HG03135 (cell line): ENCODE results near the gene RPF1.
A peak's percentile ranks its signal among the peaks of the same experiment; 100 is the strongest.
"Not testable (repeated sequence)": the region's sequence is repeated elsewhere in the genome, so short reads cannot be mapped to it uniquely, and the experiment has no call there.

Source experiments
- ATAC-seq: cut with Tn5 transposase; IDR thresholded peaks from one replicate; pipeline ENCODE4 v1.9.1; 2021; ENCODE audit warnings: mild to moderate bottlenecking, moderate library complexity; ENCODE audit not compliant: unreplicated experiment

The RPF1 gene, protein sequence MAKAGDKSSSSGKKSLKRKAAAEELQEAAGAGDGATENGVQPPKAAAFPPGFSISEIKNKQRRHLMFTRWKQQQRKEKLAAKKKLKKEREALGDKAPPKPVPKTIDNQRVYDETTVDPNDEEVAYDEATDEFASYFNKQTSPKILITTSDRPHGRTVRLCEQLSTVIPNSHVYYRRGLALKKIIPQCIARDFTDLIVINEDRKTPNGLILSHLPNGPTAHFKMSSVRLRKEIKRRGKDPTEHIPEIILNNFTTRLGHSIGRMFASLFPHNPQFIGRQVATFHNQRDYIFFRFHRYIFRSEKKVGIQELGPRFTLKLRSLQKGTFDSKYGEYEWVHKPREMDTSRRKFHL

GRCh38 chr1:84478876-84479868 lies at the start of gene RPF1:
Gene RPF1 (plus strand): TSS chr1:84479266. CDS start chr1:84479282, 16 bp downstream.
- peak; percentile 97 for ATAC-seq

DNA sequence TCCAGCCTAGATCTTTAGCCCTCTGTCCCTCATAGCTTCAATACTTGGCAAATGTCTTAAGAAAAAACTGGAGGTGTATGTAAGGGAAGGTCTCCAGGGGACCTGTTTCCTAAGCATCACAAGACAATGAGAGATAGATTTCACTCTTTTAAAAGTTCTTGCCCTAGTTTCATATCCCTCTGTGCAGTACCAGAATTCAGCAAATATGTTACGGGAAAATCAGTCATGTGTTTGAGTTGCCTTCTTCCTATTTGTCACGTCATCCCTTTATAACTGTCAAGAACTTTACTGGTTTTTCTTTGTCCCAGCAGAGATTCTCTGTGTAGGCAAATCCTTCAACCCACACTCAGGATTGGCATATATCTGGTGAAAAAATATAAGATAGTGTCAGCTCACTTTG lies 48.5 kb upstream of the RPF1 start:
- ATAC-seq, result no peak

DNA sequence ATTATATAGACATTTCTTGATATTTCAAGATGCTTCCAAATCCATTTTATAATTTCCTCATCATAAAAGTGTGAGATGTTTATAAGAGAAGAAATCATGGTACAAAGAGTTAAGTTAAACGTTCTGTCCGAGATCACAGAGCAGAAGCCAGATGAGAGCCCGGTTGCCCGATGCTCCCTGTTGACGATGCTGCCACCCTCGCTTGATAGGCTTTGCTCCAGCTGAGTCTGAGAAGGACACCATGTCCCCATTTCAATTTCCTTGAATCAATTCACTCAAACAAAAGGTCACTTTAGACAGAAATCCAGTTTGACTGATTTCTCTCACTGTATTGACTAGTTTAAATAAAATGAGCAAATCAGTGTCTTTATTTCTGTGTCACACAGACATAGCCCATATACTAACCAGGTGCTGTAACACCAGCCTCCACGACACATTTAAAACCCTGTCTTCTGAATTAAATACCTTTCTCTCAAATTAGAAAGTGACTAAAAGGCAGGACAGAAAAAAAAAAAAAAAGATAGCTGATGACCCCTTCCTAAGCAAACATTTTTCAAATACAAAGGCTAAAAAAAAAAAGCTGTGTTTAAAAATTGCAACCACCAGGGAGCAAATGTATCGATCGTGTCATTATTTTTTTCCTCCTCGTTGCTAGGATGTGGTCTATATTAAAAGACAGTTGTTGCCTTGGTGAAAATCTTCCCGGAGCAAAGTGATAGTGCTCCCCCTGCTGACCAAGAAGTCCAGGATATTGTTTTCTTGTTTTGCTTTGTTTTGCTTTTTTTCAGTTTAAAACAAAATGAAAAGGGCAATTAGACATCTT lies 45.6 kb upstream of the RPF1 start:
- peak; percentile 55 for ATAC-seq

DNA sequence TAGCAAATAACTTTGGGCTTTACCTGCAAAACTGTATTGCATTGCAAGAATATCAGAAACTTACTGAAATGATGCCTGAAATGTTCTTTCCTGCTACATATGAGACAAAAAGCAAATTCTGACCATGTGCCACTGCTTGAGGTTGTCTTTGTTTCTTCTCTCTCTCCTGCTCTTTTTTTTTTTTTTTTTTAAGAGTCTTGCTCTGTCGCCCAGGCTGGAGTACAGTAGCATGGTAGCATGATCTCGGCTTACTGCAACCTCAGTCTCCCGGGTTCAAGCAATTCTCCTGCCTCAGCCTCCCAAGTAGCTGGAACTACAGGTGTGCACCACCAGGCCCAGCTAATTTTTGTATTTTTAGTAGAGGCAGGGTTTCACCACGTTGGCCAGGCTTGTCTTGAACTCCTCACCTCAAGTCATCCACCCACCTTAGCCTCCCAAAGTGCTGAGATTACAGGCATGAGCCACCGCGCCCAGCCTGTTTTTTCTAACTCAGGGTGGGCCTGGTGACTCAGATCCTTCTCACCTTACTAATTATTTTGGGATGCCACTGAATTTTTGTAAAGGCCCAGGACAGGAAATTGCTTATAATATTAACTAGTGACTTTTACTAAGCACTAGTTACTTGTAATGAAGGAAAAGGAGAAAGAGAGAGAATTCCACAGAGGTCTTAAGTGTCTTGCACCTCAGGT lies 44.8 kb upstream of the RPF1 start:
- ATAC-seq, result peak; percentile 3

DNA sequence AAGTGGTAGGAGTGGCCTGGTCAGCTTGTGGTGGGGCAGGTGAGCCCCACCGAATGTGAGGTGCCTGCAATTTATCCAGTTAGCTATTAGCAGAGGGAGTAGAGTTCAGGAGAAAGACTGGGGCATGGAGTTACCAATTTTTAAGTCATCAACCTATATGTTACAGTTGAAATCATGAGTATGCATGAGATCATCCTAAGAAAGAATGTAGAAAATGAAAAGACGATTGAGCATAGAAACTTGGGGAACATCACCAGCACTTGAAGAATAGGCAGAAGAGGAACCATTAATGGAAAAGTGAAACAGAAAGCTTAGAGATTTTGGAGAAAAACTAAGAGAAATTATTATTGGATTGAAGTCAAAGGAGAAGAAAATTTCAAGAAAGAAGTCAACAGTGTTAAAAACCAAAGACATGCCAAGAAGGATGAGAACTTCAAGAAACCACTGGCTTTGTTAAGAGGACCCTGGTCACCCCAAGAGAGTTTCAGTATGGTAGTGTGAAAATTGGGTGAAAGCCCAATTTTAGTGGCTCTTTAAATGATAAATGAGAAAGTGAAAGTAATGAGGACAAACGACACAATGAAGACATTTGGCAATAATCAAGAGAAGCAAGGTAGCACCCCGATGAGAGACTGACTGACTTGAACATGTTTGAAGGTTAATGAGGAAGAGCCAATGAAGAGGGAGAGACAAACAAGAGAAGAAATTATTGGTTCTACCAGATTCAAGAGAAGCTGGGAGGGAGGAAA lies 44.1 kb upstream of the RPF1 start:
- ATAC-seq, result no peak

- peak; percentile 47 for ATAC-seq
Observed at GRCh38 chr1:84436876-84437655, 42.0 kb upstream of the RPF1 start.

GRCh38 chr1:84442256-84442655 lies 36.8 kb upstream of the RPF1 start:
- peak; percentile 96 for ATAC-seq

DNA sequence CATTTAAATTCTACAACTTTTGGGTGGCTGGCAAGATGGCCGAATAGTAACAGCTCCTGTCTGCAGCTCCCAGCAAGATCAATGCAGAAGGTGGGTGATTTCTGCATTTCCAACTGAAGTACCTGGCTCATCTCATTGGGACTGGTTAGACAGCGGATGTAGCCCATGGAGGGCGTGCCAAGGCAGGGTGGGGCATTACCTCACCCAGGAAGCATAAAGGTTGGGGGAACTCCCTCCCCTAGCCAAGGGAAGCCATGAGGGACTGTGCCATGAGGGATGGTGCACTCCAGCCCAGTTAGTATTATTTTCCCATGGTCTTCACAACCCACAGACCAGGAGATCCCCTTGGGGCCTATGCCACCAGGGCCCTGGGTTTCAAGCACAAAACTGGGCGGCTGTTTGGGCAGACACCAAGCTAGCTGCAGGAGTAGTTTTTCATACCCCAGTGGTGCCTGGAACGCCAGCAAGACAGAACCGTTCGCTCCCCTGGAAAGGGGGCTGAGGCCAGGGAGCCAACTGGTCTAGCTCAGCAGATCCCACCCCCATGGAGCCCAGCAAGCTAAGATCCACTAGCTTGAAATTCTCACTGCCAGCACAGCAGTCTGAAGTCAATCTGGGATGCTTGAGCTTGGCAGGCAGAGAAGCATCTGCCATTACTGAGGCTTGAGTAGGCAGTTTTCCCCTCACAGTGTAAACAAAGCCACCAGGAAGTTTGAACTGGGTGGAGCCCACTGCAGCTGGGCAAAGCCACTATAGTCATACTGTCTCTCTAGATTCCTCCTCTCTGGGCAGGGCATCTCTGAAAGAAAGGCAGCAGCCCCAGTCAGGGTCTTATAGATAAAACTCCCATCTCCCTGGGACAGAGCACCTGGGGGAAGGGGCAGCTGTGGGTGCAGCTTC lies 36.1 kb upstream of the RPF1 start:
- ATAC-seq, result peak; percentile 9

GRCh38 chr1:84448704-84449103 lies 30.4 kb upstream of the RPF1 start:
- not testable (repeated sequence) for ATAC-seq

DNA sequence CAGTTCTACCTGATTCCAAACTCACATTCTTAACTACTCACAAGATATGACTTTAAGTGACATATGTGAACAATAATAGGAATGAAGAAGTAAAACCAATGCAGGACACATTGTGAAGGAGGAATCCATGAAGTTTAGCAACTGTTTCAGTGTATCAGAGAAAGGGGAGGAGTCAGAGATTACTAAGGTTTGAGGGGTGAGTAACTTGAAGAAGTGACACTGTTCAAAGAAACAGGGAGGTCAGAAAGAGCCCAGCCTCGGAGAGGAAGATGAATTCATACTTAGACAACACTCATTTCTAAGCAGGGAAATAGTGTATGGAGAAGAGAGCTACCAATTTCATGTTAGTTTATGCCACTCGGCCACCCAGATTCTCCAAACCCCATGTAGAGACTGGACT lies 28.2 kb upstream of the RPF1 start:
- no peak for ATAC-seq

DNA sequence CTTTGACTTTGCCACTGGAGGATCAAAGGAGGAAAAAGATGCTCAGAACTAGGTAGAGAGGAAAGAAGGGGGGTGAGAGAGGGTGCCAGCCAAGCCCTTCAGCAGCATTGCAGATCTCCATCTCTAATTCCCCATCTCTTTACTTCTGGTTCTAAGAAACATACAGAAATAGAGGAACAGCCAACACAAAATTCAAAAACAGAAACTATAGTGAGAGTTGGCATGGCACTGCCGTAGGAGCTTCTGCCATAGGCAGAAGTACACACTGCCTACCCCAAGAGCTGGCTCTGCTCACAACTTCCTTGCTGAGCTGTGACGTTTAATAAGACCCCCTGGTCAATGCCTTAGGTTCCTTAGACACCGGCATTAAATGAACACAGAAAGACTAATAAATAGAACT lies 26.6 kb upstream of the RPF1 start:
- no peak for ATAC-seq

DNA sequence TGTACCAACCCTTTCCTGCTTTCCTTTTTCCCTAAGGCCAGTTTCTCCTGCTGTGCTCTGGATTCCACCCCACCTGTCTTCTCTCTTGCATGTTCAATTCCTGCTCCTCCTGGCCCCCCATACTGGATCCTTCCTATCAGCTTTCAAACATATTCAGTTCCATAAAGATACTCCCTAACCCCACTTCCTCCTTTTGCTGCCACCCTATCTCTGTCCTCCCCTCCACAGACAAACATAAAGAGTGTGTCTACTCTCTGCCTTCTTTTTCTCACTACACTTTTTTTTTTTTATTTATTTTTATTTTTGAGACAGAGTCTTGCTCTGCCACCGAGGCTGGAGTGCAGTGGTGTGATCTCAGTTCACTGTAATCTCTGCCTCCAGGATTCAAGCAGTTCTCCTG lies 16.9 kb upstream of the RPF1 start:
- no peak for ATAC-seq

DNA sequence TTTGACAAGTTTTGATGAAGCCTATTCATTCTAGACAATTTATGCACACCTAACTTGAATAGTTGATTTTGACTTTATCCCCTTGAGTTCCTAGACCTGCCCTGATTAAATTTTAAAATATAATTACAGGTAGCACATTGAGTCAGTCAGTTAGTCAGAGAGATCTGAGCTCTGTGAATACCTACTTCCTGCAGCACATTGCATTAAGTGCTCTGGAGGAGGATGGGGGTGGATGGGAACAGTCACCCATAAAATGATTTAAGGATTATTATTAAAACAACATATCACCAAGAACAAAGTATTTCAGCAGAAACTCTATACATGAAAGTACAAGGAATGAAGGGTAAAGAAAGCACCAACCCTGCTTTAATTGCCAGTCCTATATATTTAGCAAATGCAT lies 11.8 kb upstream of the RPF1 start:
- ATAC-seq, result no peak

DNA sequence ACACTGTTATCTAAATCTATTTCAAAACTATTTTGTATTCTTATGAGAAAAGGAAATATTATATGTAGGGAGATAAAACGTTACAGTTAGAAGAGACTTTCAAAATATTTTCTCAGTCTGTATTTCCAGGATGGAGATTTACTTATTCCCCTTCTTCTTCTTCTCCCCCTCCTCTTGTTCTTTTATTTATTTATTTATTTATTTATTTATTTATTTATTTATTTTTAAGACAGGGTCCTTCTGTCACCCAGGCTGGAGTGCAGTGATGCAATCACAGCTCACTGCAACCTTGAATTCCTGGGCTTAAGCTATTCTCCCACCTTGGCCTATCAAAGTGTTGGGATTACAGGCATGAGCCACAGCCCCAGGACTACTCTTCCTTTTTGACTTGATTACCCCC lies 2.8 kb upstream of the RPF1 start:
- ATAC-seq, result no peak

GRCh38 chr1:84479998-84480397 lies 932 bp downstream of the RPF1 start:
- peak; percentile 8 for ATAC-seq

- ATAC-seq, result no peak
Observed at GRCh38 chr1:84480650-84481049, 1.6 kb downstream of the RPF1 start.

- no peak for ATAC-seq
Observed at GRCh38 chr1:84481317-84481716, 2.3 kb downstream of the RPF1 start.

DNA sequence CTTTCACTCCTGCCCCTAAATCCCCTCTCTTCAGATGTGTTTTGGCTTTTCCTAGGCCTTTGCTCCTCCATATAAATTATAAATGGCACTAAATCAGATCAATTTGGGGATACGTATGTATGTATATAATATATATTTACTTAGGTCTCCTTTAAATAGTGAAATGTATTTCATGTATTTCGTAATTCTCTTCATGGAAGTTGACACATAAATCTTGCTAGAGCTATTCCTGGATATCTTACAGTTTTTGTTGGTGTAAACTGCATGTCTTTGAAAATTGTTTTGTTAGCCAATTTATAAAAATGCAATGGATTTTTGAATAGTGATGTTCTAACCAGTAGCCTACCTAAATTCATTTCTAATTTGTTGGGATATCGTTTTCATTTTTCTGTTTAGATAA lies 9.0 kb downstream of the RPF1 start:
- ATAC-seq, result no peak
